Measurements from ENCODE around the gene IGFBP2. TPM values are rescaled to one million over a fixed set of nuclear protein-coding genes. Genes with fewer than 3 reads are reported as not detected.

Gene IGFBP2
- polyA plus RNA-seq, 1 of the 3 experiments (the other 2 are of a cell fraction), result 695 TPM

DNA sequence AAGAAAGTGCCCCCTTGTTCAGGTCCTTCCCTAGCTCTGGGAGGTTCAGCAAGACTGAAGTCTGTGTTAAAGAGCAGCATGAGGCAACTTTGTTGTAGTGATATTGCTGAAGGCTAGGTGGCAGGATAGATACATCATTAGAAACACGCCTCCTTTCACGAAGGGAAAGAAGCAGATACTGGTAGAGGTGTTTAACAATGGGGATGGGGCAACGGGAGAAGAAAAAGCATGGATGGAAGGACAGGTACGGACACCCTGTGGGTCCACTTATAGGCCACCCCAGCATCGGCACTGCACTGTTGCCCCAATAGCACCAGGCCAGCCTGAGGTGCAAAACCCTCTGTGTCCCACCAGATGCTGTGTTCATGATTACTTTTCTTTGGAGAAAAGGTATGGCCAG, 65.7 kb downstream of the IGFBP2 start (continued):
- TF ChIP-seq, protein P1, sequence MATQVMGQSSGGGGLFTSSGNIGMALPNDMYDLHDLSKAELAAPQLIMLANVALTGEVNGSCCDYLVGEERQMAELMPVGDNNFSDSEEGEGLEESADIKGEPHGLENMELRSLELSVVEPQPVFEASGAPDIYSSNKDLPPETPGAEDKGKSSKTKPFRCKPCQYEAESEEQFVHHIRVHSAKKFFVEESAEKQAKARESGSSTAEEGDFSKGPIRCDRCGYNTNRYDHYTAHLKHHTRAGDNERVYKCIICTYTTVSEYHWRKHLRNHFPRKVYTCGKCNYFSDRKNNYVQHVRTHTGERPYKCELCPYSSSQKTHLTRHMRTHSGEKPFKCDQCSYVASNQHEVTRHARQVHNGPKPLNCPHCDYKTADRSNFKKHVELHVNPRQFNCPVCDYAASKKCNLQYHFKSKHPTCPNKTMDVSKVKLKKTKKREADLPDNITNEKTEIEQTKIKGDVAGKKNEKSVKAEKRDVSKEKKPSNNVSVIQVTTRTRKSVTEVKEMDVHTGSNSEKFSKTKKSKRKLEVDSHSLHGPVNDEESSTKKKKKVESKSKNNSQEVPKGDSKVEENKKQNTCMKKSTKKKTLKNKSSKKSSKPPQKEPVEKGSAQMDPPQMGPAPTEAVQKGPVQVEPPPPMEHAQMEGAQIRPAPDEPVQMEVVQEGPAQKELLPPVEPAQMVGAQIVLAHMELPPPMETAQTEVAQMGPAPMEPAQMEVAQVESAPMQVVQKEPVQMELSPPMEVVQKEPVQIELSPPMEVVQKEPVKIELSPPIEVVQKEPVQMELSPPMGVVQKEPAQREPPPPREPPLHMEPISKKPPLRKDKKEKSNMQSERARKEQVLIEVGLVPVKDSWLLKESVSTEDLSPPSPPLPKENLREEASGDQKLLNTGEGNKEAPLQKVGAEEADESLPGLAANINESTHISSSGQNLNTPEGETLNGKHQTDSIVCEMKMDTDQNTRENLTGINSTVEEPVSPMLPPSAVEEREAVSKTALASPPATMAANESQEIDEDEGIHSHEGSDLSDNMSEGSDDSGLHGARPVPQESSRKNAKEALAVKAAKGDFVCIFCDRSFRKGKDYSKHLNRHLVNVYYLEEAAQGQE (IDR thresholded peaks at IDR 0.05; ENCODE audit: low read depth, low read length), result no peak
- no peak for TF ChIP-seq GABPA (IDR thresholded peaks at IDR 0.05; ENCODE audit: low read depth)
- TF ChIP-seq, protein P2, sequence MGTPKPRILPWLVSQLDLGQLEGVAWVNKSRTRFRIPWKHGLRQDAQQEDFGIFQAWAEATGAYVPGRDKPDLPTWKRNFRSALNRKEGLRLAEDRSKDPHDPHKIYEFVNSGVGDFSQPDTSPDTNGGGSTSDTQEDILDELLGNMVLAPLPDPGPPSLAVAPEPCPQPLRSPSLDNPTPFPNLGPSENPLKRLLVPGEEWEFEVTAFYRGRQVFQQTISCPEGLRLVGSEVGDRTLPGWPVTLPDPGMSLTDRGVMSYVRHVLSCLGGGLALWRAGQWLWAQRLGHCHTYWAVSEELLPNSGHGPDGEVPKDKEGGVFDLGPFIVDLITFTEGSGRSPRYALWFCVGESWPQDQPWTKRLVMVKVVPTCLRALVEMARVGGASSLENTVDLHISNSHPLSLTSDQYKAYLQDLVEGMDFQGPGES (IDR thresholded peaks at IDR 0.05; ENCODE audit: low read depth, low read length), result no peak
- TF ChIP-seq, protein P3, sequence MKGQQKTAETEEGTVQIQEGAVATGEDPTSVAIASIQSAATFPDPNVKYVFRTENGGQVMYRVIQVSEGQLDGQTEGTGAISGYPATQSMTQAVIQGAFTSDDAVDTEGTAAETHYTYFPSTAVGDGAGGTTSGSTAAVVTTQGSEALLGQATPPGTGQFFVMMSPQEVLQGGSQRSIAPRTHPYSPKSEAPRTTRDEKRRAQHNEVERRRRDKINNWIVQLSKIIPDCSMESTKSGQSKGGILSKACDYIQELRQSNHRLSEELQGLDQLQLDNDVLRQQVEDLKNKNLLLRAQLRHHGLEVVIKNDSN (IDR thresholded peaks at IDR 0.05; ENCODE audit: borderline replicate concordance, low read depth), result no peak
- TF ChIP-seq NFIC (IDR thresholded peaks at IDR 0.05; ENCODE audit: borderline replicate concordance), result no peak
- no peak for TF ChIP-seq POLR2AphosphoS5 (IDR thresholded peaks at IDR 0.05; ENCODE audit: low read depth, low read length)
- TF ChIP-seq, protein P4, sequence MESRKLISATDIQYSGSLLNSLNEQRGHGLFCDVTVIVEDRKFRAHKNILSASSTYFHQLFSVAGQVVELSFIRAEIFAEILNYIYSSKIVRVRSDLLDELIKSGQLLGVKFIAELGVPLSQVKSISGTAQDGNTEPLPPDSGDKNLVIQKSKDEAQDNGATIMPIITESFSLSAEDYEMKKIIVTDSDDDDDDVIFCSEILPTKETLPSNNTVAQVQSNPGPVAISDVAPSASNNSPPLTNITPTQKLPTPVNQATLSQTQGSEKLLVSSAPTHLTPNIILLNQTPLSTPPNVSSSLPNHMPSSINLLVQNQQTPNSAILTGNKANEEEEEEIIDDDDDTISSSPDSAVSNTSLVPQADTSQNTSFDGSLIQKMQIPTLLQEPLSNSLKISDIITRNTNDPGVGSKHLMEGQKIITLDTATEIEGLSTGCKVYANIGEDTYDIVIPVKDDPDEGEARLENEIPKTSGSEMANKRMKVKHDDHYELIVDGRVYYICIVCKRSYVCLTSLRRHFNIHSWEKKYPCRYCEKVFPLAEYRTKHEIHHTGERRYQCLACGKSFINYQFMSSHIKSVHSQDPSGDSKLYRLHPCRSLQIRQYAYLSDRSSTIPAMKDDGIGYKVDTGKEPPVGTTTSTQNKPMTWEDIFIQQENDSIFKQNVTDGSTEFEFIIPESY (IDR thresholded peaks at IDR 0.05; ENCODE audit: borderline replicate concordance, low read depth), result no peak
- peak; percentile 91 for TF ChIP-seq SMC3 (IDR thresholded peaks at IDR 0.05; ENCODE audit: low read depth, low read length)
- TF ChIP-seq RCOR1 (IDR thresholded peaks at IDR 0.05; ENCODE audit: low read length), result 0 out of 2 replicates have a peak, but pooled peaks have one; percentile 33
- no peak for TF ChIP-seq FOXJ3 (CRISPR knock-in tag; IDR thresholded peaks at IDR 0.05)
- TF ChIP-seq RAD21 (IDR thresholded peaks at IDR 0.05; ENCODE audit: low read length), result peak; percentile 99
- TF ChIP-seq TAF1 (IDR thresholded peaks at IDR 0.05; ENCODE audit: borderline replicate concordance, low read depth, low read length), result no peak
- no peak for TF ChIP-seq JUND (IDR thresholded peaks at IDR 0.05)
- no peak for TF ChIP-seq EZH2phosphoT487 (IDR thresholded peaks at IDR 0.05; ENCODE audit: borderline replicate concordance, low read depth)
